ENCODE data around the gene ZFYVE27.
A peak's percentile ranks its signal among the peaks of the same experiment; 100 is the strongest.

Gene ZFYVE27

DNA sequence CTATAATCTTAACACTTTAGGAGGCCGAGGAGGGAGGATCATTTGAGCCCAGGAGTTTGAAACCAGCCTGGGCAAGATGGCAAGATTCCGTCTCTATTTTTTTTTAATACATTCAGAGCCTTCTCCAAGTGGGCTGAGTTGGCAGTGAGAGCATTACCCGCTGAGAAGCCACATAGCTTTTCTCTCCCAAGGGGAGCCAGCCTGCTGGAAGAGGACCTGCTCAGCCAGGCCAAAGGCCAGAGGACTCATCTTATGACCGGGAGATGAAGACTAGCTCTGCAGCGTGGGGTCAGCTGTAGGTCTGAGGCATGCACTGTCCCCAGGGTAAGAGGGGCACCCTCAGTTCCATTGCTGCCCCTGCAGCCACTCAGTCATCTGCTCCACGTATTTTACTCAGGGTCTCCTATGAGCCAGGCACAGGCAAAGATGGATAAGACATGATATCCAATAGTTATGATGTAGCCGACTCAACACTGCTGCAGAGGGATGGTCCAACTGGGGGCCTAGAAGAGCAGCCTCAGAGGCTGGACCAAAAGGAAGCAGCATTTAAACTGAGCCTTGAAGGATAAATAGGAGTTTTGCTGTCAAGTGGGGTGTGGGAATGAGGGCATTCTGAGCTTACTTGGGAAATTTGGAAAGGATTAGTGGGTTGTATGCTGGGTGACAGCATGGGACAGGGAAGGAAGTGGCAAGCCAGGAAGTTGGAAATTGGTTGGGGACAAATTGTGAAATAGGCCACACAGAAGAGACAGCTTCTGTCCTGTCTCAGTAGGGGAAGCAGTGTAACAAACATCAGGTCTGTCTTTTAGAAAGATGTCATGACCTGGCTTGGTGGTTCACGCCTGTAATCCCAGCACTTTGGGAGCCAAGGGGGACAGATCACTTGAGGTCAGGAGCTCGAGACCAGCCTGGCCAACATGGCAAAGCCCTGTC is 25.0 kb upstream of the ZFYVE27 start:
- Histone ChIP-seq H3K36me3 (ENCODE audit: control insufficient read depth in 2 of 2, insufficient read depth in 1 of 2, low read length in 2 of 2) (peaks cover 7% of the 10 kb centered on the region in 2 experiments; a peak in 2 of 3 replicates), H3K4me1 (ENCODE audit: control insufficient read depth, insufficient read depth, low read length) (peaks cover 10% of the 10 kb centered on the region), H3K27ac (ENCODE audit: extremely low read depth, low read depth, low read length) (no peak overlapping the region), H3K9me3 (ENCODE audit: control insufficient read depth, insufficient read depth, low read depth, low read length) (no peaks in the 10 kb centered on the region), H3K4me3 (ENCODE audit: low read depth, low read length) (no peak overlapping the region)
- ChIA-PET CTCF (interaction anchor here (1.0 to 20.4 kb wide), 5 partner anchors 10 to 316 kb away, joined by 3 to 487 read pairs (median 4); partner anchors contain the start of gene ZFYVE27), POLR2A (interaction anchor here (4.9 kb wide), 1 partner anchor 25 kb away, joined by 36 read pairs; the partner anchor contains the start of gene AVPI1)
- peak; percentile 11; the same call in 1 of the 2 replicates for TF ChIP-seq ZFP3 (tag by site-specific recombination; IDR thresholded peaks at IDR 0.05; ENCODE audit: low read depth)
- TF ChIP-seq TRIM28 (IDR thresholded peaks at IDR 0.05; ENCODE audit: borderline replicate concordance, low read length) = no peak

DNA sequence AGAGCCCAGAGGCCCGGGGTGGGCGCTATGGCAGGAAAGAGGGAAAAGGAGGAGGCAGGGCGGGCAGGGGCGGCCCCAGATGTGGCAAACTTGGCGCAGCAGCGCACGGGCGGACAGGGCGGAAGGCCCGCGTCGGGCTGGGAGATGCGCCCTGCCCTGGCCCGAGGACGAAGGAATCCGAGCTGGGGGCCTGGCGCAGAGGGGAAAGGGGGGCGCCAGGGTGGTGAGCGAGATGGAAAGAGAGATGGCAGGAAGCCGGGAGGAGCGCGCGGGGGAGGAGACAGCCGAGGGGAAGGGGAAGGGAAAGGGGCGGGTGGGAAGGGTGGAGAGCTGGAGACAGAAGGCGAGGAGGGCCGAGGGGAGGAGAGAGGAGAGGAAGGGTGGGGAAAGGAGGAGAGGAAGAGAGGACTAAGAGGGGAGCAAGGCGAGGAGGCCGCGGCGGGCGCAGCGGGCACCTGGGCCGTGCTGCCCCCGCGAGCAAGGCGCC is 23.5 kb upstream of the ZFYVE27 start, which contains the start of gene MARVELD1:
Gene MARVELD1, plus strand, starts transcription at position 392 of the 487 bp plus-strand sequence. CDS start 147 bp downstream, outside the sequence.
- peak within 1 kb of the TSS; percentile 95 for H3K27ac ChIP-seq (ENCODE audit: extremely low read depth, low read depth, low read length)
- ChIA-PET POLR2A (interaction anchor here (0.7 to 4.9 kb wide), 11 partner anchors 9 to 312 kb away, joined by 3 to 36 read pairs (median 8); partner anchors contain the start of genes AVPI1, RRP12 and ZFYVE27), CTCF (interaction anchor here (0.6 to 20.4 kb wide), 6 partner anchors 8 to 1095 kb away, joined by 3 to 487 read pairs (median 5); partner anchors contain the start of genes AVPI1 and ZFYVE27)
- H3K4me1 ChIP-seq (ENCODE audit: control insufficient read depth, insufficient read depth, low read length) = peaks cover 12% of the 10 kb centered on the region
- H3K4me3 ChIP-seq (ENCODE audit: low read depth, low read length) = peak within 1 kb of the TSS; percentile 54
- H3K36me3 ChIP-seq (ENCODE audit: control insufficient read depth in 2 of 2, insufficient read depth in 1 of 2, low read length in 2 of 2) = peaks cover 7 to 21% of the 10 kb centered on the region in 2 experiments; a peak in 2 of 3 replicates
- H3K9me3 ChIP-seq (ENCODE audit: control insufficient read depth, insufficient read depth, low read depth, low read length) = no peaks in the 10 kb centered on the region
- TF ChIP-seq, protein P1, sequence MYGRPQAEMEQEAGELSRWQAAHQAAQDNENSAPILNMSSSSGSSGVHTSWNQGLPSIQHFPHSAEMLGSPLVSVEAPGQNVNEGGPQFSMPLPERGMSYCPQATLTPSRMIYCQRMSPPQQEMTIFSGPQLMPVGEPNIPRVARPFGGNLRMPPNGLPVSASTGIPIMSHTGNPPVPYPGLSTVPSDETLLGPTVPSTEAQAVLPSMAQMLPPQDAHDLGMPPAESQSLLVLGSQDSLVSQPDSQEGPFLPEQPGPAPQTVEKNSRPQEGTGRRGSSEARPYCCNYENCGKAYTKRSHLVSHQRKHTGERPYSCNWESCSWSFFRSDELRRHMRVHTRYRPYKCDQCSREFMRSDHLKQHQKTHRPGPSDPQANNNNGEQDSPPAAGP (tag by site-specific recombination; IDR thresholded peaks at IDR 0.05) = peak; percentile 39; the same call in 1 of the 2 replicates
- TF ChIP-seq ZNF776 (tag by site-specific recombination; IDR thresholded peaks at IDR 0.05; ENCODE audit: borderline replicate concordance) (no peak), PRDM1 (tag by site-specific recombination; IDR thresholded peaks at IDR 0.05) (peak; percentile 83), KLF1 (tag by site-specific recombination; IDR thresholded peaks at IDR 0.05) (peak; percentile 88), FEZF1 (tag by site-specific recombination; IDR thresholded peaks at IDR 0.05) (no peak), GLI4 (tag by site-specific recombination; IDR thresholded peaks at IDR 0.05) (no peak), SP7 (tag by site-specific recombination; IDR thresholded peaks at IDR 0.05) (peak; percentile 66), IKZF3 (tag by site-specific recombination; IDR thresholded peaks at IDR 0.05) (peak; percentile 38; the same call in 1 of the 2 replicates), GLIS2 (tag by site-specific recombination; IDR thresholded peaks at IDR 0.05) (peak; percentile 78), ZNF501 (tag by site-specific recombination; IDR thresholded peaks at IDR 0.05) (0 out of 2 replicates have a peak, but pooled peaks have one; percentile 45), ZNF610 (tag by site-specific recombination; IDR thresholded peaks at IDR 0.05; ENCODE audit: borderline replicate concordance) (peak; percentile 39; the same call in 1 of the 2 replicates), ZNF155 (tag by site-specific recombination; IDR thresholded peaks at IDR 0.05) (no peak), ZBTB7A (tag by site-specific recombination; IDR thresholded peaks at IDR 0.05; ENCODE audit: low read depth) (peak; percentile 77; the same call in 1 of the 2 replicates), ZNF16 (tag by site-specific recombination; IDR thresholded peaks at IDR 0.05; ENCODE audit: low read depth) (no peak), ZSCAN23 (tag by site-specific recombination; IDR thresholded peaks at IDR 0.05) (no peak), ZNF571 (tag by site-specific recombination; IDR thresholded peaks at IDR 0.05) (no peak), SP2 (tag by site-specific recombination; IDR thresholded peaks at IDR 0.05) (peak; percentile 94), ZNF423 (tag by site-specific recombination; IDR thresholded peaks at IDR 0.05) (no peak), ZNF600 (tag by site-specific recombination; IDR thresholded peaks at IDR 0.05) (peak; percentile 77), SETDB1 (IDR thresholded peaks at IDR 0.05; ENCODE audit: insufficient read length, low read length) (no peak), ZNF221 (tag by site-specific recombination; IDR thresholded peaks at IDR 0.05; ENCODE audit: borderline replicate concordance) (no peak), GLIS1 (tag by site-specific recombination; IDR thresholded peaks at IDR 0.05) (peak; percentile 30; the same call in 1 of the 2 replicates), BCL11A (tag by site-specific recombination; IDR thresholded peaks at IDR 0.05; ENCODE audit: low read depth) (no peak), KLF8 (tag by site-specific recombination; IDR thresholded peaks at IDR 0.05) (peak; percentile 75)
- TF ChIP-seq, protein P2, sequence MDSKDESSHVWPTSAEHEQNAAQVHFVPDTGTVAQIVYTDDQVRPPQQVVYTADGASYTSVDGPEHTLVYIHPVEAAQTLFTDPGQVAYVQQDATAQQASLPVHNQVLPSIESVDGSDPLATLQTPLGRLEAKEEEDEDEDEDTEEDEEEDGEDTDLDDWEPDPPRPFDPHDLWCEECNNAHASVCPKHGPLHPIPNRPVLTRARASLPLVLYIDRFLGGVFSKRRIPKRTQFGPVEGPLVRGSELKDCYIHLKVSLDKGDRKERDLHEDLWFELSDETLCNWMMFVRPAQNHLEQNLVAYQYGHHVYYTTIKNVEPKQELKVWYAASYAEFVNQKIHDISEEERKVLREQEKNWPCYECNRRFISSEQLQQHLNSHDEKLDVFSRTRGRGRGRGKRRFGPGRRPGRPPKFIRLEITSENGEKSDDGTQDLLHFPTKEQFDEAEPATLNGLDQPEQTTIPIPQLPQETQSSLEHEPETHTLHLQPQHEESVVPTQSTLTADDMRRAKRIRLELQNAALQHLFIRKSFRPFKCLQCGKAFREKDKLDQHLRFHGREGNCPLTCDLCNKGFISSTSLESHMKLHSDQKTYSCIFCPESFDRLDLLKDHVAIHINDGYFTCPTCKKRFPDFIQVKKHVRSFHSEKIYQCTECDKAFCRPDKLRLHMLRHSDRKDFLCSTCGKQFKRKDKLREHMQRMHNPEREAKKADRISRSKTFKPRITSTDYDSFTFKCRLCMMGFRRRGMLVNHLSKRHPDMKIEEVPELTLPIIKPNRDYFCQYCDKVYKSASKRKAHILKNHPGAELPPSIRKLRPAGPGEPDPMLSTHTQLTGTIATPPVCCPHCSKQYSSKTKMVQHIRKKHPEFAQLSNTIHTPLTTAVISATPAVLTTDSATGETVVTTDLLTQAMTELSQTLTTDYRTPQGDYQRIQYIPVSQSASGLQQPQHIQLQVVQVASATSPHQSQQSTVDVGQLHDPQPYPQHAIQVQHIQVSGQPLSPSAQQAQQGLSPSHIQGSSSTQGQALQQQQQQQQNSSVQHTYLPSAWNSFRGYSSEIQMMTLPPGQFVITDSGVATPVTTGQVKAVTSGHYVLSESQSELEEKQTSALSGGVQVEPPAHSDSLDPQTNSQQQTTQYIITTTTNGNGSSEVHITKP (tag by site-specific recombination; IDR thresholded peaks at IDR 0.05) = peak; percentile 46; the same call in 1 of the 2 replicates

Data from HEK293 (cell line).